Raji (cell line): Measurements from ENCODE around the gene RAB5B.
A peak's percentile ranks its signal among the peaks of the same experiment; 100 is the strongest.

ENCODE experiments used
- POLR2A ChIP-seq: IDR thresholded peaks from 2 replicates; pipeline ENCODE4 v1.6.1; 2011; ENCODE audit warnings: low read depth, low read length, control low read depth; ENCODE audit not compliant: insufficient read depth

The RAB5B gene

DNA sequence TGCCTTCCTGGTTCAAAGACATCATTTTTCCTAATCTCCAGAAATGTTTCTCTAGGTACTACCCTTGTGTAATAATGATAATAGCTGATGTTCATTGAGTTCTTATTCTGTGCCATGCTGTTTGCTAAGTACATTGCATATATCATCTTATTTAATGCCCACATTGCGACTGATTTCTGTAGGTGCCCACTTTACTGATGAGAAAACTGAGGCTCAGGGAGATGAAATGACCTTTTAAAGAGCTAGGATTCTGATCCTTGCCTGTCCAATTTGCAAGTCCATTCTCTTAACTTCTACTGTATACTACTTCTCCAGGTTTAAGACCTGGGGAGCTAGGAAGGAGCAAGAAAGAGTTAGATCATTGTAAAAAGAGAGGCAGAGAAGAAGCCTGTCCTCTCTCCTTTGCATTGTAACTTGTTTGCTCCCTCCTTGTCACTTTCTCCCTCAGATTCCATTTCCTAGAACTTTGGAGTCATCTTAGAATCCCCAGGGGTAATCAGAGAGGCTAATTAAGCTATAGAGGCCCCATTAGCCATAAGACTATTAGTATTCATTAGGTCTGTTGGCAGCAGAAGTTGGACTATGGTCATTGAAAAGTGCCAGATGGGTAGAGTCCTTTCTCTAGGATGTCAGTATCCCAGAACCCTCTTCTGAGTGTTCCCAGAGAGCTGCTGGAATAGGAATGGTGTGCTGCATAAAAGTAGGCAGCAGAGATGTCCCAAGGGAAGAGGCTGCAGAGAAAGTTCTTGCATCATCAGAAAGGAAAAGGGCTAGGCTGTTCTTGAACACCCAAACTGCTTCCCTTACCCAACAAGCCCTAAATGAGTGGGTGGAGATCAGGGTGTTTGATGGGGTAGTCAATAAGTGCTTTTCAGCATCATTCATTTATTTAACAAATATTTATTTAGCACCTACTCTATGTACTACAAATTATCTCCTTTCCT is 39.8 kb upstream of the RAB5B start:
- TF ChIP-seq POLR2A: no peak

DNA sequence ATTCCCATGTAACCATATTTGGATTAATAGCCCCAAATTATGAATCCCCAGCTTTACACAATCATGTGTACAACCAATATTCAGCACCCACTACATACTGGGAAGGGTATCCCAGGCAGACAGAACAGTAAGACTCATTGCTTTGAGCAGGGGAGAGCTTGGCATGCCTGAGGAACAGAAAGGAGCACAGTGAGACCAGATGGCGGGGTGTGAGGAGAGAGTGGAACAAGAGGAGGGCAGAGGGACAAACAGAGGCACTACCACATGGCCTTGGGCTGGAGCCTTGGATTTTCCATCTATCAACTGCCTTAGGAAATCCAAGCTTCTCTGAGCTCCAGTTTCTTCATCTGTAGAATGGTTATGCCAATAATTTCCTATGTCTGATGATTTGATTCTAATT is 39.1 kb upstream of the RAB5B start:
- no peak for TF ChIP-seq POLR2A

DNA sequence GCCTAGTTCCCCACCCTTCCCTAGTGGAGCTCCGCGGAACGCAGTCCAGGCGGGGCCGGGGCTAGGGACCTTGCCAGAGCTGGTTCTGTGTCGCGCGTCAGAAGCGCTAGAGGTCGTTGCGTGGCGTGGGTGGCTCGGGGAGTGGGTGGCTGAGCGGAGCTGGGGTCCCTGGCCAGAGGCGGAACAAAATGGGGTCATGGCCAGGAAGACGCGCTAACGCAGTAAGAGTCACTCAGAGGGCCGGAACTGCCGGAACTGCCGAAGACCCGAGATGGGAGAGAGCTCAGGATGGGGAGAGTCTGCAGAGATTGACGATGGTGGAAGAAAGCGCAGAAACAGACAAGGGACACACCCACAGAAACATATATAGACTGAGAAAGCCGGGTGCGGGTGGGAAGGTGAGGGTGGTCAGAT is 38.1 kb upstream of the RAB5B start:
- no peak for TF ChIP-seq POLR2A

DNA sequence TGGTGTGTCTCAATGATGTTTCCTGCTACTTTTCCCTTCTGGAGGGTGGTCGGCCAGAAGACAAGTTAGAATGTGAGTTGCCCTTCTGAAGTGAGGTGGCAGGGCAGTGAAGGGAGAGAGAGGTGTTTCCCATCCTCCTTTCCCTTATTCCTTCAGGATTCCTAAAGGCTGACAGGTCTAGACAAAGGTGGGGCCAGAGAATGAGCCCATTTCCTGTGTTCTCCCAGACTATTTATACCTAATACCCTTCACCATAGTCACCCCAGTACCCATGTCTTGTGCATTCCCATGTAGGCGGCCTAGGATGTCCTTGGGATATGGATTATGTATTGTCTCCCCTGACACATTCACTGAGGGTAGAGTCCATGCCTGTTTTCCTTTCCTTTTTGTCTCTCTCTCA is 35.9 kb upstream of the RAB5B start:
- TF ChIP-seq POLR2A: no peak

DNA sequence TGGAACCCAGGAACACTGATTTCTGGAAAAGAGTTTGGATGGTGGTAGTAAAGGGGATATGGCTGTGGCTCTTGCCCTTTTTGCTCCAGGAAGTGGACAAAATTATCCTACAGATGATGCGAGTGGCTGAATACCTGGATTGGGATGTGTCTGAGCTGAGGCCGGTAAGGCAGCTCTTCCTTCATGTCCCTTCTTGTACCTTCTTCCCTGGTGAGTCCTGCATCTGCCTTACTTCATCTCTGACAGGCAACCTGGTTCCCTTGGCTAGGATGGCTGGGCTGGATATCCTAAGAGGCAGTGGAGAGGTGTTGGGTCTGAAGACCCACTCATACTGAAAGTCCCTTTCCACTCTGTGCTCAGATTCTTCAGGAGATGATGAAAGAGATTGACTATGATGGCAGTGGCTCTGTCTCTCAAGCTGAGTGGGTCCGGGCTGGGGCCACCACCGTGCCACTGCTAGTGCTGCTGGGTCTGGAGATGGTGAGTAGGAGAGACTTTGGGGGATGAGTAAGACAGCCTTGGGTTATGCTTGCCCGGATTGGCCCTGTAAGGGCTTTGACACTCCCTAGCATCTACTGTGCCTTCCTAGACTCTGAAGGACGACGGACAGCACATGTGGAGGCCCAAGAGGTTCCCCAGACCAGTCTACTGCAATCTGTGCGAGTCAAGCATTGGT is 34.9 kb upstream of the RAB5B start:
- no peak for TF ChIP-seq POLR2A

DNA sequence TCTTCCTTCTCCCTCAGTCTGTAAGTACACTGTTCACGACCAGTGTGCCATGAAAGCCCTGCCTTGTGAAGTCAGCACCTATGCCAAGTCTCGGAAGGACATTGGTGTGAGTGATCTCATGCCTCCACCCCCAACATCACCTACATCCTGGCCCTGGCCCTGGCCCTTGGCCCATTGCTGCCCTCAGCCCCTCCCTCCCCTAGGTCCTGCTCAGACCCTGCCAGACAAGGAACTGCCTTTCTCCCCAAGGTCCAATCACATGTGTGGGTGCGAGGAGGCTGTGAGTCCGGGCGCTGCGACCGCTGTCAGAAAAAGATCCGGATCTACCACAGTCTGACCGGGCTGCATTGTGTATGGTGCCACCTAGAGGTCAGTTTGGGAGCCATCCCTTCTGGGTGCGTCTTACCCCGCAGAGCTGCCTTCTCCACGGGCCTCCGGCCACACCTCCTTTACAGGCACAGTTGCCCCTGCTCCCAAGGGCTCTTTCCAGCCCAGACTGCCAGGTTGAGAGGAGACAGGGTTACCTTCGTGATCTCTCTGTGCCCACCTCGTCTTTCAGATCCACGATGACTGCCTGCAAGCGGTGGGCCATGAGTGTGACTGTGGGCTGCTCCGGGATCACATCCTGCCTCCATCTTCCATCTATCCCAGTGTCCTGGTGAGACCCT is 33.7 kb upstream of the RAB5B start:
- 0 out of 2 replicates have a peak, but pooled peaks have one; percentile 32 for TF ChIP-seq POLR2A

DNA sequence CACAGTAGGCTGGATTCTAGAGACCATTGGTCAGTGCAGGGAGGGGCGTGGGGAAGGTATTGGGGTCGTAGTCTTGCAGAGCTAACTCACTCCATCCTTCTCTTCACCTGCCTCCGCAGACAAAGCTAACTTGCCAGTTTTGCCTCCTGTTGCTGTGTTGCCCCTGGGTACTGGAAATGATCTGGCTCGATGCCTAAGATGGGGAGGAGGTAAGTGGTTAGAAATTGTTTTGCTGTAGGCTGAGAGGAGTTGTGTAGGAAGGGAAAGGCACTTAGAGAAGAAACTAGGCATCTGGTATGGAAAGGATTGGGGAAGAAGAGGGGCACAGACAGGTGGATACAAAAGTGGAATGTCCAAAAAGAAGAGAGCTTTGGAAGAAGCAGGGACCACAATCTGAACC is 31.8 kb upstream of the RAB5B start:
- TF ChIP-seq POLR2A: no peak

DNA sequence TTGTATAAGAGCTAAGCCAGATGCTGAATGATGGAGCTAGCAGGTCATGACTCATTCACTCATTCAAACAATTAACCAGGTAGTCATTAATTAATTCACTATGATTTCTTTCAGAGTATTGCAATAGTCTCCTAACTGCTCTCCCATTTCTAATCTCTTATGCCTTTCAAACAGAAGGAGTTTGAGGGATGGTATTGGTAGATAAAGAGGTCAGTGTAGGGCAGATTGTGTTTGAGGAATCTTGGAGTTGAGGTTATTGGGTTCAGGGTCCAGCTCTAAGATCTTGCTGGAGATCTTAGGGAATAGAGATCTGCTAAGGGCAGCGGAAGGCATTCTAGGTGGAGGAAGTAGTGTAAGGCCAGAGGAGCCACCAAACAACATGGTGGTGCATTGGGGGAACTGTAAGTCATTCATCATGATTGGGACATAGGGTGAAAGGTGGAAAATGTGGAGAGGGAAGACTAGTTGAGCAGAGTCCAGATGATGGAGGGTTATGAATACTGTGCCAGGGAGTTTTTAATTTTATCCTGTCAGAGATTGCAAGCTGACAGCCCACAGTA is 31.2 kb upstream of the RAB5B start:
- no peak for TF ChIP-seq POLR2A

DNA sequence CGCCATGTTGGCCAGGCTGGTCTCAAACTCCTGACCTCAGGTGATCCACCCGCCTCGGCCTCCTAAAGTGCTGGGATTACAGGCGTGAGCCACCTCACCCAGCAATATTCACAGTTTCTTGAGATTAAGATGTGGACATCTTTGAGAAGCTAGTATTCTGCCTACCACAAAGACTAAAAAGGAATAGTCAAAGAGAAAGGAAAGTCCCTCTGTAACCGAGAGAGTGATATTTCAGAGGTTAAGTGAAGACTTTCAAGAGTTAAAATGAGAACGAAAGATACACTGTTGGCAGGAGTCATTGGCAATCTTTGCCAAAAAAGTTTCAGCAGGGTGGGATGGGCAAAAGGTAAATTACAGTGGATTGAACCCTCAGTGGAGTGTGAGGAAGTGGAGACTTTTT is 27.3 kb upstream of the RAB5B start:
- TF ChIP-seq POLR2A: no peak

DNA sequence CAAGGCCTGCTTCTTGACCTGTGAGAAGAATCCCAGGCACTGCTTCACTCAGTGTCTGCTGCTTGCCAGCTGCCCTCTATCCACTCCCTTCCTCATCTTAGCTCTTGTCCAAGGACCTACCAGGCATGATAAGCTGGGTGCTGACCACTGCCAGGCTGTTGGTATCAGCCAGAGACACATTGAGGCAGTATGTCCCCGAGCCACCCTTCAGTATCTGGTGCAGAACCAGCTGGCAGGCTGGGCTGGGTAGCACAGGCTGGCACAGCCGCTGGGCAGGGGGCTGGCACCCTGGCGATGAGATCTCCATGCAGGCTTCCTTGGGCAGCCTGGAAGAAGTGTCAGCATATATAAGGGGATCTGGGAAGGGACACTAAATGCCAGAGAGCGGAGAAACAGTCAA is 18.5 kb upstream of the RAB5B start:
- no peak for TF ChIP-seq POLR2A

DNA sequence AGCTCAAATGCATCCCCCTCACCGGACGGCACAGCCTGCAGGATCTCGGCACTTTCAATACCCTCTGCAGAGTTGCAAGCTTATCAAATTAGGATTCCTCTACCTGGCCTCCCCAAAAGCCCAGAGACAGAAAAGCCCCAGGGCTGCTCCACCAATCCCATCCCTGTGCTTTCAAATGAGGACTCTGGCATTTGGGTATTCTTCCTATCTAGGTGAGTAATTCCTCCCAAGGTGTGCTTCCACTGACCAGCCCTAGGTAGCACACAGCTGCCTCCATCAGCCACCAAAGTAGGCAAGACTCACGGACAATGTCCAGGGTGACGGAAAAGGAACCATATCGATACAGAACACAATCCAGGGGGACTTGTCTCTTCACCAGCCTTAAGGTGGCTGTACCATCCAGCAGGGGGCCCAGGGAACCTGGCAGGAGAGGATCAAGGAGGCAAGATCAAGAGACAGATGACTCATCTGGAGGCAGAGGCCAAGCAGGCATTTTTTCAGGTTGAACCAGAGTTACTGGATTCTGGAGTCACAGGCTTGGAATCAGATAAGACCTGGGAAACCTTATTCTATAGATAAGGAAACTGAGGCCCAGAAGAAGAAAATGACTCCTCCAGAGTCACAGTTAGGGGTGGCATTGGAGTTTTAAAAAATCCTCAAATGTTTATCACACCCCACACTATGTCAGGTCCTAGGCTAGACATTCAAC is 17.9 kb upstream of the RAB5B start:
- TF ChIP-seq POLR2A: no peak

DNA sequence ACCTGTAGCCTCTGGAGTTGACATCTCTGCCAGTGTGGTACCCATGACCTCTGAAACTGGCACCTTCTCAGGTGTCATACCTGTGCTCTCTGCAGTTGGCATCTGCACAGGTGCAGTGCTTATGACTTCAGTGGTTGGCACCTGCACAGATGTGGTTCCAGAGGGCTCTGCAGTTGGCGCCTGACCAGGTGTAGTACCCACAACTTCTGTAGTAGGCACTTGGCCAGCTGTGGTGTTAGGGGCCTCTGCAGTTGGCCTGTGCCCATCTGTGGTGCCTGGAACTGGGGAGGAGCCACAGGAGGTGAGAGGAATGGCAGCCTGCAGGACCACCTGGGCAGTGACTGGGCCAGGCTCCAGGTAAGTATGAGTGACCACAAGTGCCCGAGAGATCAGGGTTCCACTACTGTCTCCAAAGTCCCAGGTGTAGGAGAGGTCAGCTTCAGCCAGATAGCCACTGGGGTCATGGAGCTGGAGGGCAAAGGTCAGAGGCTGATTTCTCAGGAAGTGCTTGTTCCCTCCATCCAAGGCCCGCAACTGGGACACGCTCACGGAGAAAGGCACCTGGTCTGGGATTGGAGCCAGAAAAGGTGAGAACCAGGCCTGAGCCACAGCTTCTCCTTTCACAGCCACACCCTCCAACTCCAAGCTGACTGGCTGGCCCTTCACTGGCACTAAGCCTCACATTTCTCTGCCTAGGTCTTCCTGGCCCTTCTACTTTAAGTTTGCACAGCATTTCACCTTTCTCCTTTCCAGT is 16.6 kb upstream of the RAB5B start:
- TF ChIP-seq POLR2A: no peak

DNA sequence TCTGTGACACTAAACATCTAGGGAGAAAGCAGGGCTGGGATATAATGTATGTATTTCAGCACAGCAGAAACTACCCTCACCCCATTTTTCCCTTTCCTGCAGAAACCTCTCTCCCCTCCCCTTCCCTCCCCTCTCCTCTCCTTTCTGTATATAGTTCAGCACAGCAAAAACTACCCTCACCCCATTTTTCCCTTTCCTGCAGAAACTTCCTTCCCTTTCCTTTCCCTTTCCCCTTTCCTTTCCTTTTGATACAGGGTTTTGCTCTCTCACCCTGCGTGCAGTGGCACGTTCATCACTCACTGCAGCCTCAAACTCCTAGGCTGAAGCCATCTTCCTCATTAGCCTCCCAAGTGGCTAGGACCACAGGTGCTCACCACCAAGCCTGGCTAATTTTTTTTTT is 10.1 kb upstream of the RAB5B start:
- no peak for TF ChIP-seq POLR2A

DNA sequence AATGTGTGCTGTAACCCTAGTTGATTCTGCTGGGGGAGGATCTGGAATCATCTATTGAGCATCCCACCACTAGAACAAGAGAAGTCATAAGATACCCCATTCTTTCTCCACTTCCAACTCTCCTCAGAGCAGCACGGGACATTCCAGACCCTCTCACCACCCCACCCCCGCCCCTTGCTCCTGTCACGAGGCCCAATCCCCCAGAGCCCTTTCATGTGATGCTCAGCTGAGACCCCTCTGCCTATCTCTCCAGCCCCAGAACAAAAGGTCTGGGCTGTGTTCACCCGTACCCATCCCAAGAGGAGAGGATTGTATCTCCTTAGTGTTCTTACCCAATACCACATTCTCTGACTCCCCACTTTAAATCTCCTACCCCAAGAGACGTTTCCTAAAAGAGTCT is 8.6 kb upstream of the RAB5B start:
- TF ChIP-seq POLR2A: no peak
